ENCODE data around the gene CKB.
"Not testable (repeated sequence)": the region's sequence is repeated elsewhere in the genome, so short reads cannot be mapped to it uniquely, and the experiment has no call there.

CKB gene

DNA sequence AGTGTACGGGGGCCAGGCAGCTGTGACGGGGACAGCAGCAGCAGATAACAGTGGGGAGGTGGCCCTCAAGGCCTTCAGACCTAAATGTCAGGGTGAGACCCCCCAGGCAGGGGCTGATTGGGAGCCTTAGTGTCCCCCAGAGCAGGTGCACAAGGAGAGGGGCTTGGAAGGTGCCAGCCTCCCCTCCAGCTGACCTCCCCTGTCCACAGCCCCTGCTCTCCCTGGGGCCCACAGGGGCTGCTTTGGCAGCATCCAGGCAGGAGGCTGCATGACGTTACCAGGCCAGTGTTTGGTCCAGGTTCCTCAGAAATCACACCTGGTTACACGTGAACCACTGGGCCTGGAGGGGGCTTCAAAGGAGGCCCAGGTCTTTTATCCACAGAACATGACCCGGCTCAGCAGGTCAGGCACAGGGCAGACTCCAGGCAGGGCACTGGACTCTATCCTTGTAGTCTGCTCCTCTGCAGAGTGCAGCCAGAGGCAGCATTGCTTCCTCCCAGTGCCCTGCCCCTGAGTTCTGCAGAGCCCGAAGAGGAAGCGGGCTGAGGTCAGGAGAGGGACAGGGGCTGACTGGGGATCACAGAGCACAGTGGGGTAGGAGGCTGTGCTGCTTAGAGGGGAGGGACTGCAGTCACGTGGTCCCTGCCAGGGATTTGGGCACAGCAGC lies 3.8 kb upstream of the CKB start:
- DNase-seq (ENCODE audit: low read depth), result no peak

DNA sequence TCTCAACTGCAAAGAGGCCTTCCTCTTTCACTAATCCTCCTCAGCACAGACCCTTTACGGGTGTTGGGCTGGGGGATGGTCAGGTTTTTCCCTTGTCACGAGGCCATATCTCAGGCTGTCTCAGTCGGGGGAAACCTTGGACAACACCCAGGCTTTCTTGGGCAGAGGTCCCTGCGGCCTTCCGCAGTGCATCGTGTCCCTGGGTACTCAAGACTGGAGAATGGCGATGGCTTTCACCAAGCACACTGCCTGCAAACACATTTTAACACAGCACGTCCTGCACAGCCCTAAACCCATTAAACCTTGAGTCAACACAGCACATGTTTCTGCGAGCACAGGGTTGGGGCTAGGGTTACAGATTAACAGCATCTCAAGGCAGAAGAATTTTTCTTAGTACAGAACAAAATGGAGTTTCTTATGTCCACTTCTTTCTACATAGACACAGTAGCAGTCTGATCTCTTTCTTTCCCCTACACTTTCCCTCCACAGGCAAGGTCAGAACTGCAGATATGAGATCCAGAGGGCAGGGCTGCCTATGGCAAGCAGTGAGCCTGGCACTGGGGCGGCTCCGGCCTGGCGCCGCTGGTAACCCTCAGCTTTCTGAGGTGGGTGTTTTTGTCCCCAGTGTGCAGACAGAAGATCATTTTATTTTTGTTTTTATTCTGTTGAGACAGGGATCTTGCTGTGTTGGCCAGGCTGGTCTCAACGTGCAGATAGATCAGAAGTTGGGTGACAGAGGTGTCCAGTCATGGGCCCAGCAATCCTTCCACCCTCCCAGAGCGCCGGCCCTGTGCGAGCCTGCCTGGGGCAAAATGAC lies 3.0 kb upstream of the CKB start:
- not testable (repeated sequence) for DNase-seq (ENCODE audit: low read depth)

DNA sequence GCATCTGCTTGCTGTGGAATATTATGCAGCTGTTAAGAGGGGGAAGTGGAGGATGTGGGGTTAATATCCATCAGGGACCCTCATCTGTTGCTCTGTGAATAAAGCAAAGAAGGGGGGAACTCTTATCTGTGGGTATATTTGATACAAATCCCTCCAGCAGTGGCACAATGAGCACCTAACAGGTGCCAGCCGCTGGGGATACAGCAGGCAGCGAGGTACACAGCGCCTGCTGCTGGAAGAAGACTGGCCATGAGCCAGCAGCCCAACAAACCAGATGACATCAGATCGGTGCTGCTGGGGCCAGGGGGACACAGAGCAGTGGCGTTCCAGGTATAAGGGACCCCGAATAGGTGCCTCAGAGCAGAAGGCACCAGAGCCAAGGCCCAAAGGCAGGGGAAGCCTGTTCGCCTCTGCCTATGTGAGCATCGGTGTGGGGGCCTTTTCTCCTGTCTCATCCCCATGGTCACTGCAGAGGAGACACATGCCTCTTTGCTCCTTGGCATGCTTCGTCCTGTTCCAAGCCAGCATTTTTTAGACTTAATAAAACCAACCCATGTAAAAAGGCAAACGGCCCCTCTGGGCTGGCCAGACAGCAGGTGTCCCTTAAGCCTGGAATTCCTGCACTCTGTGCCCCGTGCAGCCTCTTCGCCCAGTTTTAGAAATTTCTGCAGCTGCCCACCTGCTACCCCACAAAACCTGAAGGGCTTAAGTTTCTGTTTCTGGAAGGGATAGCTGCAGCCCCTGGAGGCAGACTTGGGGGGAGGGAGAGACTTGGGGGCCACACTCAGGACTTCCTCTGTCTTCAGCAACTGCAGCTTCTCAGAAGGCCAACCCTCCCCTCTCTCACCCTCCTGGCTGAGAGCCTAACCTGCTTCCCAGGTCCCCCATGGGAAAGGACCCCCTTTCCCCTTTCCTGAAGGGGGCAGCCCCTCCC lies 1.6 kb upstream of the CKB start:
- DNase-seq (ENCODE audit: low read depth), result no peak

DNA sequence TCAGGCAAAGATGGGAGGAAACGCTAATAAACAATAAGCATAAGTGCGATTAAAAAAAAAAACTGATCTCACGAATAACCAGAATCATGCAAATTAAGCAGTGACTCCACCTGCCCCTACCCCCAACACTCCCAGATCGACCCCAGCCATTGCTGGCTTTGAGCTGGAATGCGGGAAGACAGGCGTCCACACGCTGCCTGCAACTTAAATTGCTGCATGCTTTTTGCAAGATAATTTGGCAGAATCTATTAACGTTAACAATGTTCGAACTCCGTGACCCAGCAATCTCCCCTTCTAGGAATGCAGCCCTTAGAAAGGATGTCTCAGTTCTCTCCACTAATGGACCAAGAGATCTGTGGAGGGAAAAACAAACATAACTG lies 935 bp upstream of the CKB start:
- DNase-seq (ENCODE audit: low read depth), result no peak

DNA sequence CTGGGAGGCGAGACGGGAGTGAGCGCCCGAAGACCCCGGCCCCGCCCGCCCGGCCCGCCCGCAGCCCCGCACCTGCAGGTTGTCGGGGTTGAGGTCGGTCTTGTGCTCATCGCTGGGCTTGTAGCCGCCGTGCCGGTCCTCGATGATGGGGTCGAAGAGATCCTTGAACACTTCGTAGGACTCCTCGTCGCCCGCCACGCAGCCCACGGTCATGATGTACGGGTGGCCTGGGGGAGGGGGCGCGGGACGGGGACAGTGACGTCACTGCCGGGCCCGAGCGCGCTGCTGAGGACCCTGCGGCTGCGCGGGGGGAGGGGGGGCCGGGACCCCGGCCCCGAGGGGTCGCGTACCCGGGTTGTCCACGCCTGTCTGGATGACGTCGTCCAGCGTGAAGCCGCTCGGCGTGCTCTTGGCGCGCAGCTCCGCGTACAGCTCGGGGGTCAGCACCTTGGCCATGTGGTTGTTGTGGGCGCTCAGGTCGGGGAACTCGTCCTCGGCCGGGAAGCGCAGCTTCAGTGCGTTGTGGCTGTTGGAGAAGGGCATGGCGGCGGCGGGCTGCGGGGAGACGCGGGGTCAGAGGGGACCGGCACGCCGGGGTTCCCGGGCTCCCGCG lies 573 bp downstream of the CKB start:
- DNase-seq (ENCODE audit: low read depth), result no peak

DNA sequence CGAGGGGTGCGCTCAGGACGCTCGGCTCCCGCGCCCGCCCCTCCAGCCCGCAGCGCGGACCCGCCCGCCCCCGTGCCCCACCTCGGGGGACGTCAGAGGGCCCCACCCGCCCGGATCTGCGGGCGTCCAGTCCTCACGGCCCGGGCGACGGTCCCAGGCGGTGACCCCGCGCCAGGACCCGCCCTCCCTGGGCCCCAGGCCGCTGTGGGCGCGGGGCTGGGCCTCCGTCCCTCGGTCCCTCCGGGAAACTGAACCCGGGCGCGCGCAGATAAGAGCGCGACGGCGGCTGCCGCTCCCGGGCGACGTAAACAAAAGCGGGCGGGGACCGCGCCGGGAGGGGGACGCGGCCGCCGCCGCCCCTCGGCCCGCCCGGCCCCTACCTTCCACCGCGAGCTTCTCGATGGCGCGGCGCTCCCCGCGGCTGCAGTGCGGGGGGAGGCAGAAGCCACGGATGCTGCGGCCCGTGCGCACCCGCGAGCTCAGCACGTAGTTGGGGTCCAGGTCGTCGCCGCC lies 1.1 kb downstream of the CKB start:
- DNase-seq (ENCODE audit: low read depth), result no peak

DNA sequence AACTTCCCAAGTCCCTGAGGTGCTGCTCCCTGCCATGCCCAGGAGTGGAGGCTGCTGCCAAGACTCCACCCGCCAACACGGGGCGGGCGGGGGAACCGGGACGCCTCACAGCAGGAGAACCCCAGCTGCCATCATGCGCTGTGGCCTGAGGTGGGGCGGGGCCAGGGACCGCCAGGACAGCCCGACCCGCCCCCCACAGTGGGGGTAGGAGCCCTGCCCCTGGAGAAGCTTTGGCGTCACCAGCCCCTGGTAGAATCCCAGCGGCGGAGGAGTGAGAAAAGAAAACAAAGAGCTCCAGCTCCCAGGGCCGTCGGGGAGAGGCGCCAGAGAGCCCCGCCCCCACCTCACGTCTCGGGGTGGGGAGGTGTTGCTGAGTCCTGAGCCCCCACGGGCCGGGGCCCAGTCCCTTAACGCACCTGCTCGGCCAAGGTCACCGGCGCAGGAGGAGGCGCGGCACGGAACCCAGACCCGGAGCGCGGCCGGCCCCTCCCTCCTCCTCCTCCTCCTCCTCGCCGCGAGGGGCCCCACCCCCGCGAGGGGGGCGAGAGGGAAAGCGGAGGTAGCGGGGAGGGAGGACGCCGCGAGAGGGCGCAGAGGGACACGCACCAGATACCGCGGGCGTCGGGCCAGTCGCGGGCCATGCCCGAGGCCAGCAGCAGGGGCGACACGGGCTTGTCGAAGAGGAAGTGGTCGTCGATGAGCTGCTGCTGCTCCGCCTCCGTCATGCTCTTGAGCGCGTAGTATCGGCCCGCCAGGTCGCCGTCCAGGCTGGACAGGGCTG lies 1.8 kb downstream of the CKB start:
- DNase-seq (ENCODE audit: low read depth), result peak; percentile 46

DNA sequence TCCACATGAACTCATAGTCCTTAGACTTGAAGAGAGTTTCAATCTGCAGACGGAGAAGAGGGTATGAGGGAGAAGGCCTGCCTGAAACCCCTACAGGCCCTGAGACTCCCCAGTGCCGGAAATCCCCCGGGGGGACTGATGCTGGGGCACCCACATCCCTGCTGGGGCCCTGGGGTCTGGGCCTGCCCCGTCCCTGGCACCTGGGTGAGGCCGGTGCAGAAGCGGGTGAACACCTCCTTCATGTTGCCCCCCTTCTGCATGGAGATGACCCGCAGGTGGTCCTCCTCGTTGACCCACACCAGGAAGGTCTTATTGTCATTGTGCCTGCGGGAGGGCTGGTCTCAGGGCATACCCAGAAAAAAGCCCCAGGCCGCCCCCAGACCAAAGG lies 2.4 kb downstream of the CKB start:
- DNase-seq (ENCODE audit: low read depth), result no peak

DNA sequence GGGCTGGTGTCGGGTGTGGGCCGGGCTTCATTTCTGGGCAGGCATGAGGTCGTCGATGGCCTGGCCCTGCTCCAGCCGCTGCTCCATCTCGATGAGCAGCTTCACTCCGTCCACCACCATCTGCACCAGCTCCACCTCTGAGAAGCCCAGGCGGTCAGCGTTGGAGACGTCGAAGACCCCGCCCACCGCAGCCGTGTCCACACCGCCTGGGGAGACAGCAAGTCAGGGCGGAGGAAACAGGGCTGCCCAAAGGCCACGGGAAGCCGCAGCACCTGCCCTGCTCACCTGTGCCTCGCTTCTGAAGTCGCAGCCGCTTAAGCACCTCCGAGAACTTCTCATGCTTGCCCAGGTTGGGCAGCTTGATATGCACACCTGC lies 2.8 kb downstream of the CKB start:
- no peak for DNase-seq (ENCODE audit: low read depth)

DNA sequence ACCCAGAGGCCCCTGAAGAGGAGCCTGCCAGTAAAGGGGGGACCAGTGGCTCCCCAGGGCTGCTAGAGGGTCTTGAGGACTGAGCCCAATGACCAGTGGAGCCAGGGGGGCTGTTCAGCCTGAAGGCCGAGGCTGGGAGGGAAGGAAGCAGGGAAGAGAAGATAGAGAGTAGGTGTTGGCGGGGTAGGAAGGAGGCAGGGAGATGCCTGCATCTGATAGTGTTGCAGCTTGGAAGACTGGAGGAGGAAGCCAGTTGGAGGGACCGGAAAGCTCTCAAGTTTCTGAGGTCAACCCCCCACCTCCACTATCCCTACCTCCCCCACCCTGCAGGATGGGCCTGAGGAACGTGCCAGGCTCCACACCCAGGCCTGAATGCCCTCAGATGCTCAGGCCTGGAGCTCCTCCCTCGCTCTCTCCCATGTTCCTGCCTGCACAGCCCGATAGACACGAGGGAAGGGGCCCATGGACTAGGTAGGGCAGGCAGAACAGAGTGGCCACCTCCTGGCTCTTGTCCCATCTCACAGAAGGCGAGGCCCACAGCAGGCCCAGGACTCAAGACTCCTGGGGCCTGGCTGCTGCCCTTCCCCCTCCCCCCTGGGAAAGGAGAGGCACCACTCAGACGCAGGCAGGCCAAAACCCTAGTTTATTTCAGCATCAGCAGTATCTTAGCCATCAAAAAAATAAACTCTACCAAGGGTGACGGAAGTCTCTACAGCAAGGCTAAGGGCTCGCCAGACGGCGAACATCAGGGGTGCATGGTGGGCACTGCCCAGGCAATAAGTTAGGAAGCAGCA lies 3.4 kb downstream of the CKB start:
- DNase-seq (ENCODE audit: low read depth), result no peak

DNA sequence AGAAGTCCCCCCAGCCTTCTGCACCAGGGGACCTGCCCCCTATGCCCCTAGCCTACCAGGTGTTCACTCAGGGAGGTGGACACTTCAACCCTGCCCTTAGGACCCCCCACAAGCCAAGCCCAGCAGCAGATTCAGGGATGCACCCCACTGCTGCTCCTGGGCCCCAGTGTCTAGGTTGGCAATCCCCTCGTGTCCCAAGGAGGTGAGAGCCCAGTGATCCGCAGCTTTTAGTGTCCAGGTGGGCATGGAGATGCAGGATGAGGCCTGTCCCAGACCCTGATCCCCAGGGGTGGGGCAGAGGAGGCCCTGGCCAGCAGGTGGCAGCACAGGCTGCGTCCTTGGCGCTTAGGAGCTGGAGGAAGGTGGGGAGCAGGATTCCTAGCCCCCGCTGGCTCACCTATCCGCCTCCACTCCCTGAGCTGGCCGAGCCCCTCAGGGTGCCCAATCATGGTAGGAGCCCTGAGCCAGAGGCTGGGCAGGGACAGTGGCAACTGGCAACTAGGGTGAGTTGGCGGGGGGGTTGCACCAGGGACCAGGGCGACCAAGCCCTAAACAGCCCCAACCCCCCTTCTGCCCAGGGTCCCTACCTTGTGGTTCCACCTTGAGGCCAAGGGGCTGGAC lies 4.1 kb downstream of the CKB start:
- DNase-seq (ENCODE audit: low read depth), result peak; percentile 45

DNA sequence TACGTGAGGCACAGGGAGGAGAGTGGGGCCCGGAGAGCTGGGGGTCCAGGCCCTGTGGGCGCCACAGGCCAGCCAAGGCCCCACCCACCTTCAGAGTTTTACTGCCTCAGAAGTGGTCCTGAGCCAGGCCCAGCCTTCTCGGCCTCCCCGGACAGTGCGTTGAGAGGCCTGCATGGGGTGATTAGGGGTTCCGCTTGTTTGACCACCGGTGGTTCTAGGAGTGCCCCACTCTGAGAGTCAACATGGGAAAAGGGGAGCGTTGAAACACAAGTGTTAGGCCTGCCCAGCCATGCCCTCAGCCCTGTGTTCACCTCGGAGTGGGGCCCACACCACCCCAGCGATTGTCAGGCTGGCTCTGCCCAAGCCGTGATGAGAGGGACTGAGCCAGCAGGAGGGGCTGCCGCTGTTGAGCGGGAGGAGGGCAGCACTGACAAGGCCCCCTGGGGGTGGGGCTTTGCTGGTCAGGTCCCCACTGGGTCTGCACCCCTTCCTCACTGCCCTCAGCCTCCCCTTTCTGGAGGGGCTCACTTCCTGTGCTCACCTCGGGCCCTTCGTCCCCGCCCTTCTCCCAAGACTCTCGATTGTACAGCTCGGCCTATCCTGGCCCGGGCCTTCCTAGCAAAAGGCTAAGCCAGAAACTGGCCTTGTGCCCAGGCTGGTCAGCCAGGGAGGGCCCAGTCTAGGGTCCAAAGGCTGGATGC lies 4.8 kb downstream of the CKB start:
- no peak for DNase-seq (ENCODE audit: low read depth)

DNA sequence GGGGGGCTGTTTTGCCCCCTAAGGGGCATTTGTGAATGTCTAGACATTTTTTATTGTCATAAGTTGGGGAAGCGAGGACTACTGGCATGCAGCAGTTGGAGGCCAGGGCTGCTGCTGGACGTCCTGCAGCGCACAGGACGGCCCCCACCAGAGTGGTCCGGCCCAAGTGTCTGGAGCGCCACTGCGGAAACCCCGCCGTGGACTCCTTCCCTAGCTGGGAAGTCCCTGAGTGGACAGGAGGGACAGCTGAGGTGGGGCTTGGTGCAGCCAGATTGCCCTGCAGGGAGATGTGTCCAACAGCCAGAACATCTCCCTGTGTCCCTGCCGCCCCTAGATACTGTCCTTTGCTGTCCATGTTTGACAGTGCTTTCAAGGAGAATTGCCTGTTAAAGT lies 5.5 kb downstream of the CKB start:
- no peak for DNase-seq (ENCODE audit: low read depth)

DNA sequence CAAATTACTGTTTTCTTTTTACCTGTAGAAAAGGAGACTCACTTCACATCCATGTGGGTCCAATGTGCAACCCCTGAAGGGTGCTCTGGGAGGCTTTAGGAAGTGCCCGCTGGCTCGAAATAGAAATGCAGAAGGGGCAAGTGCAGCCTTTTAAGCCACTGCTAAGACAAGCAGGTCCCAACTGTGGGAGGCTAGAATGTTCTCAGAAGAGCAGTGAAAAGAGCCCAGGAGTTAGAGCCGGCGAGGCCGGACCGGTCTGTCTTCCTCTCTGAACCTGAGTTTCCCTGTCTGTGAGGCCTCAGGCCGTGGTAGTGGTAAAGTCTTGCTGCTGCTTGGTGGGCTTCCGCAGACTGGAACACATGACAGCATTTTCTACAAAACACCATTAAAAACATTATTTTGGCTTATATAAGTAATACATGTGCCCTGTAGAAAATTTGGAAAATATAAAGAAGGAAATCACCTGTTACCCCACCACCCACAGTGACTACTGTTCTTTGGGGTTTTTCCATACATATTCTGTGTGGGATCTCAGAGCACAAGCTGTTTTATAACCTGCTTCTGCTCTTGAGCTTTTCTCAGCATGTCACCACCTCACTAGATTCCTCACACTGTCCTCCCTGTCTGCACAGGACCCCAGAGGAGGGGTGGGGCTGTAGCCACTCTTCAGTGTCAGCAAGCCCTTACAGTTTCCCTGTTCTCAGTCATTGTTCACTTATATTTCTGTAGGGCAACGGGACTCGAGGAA lies 6.0 kb downstream of the CKB start:
- DNase-seq (ENCODE audit: low read depth), result no peak

DNA sequence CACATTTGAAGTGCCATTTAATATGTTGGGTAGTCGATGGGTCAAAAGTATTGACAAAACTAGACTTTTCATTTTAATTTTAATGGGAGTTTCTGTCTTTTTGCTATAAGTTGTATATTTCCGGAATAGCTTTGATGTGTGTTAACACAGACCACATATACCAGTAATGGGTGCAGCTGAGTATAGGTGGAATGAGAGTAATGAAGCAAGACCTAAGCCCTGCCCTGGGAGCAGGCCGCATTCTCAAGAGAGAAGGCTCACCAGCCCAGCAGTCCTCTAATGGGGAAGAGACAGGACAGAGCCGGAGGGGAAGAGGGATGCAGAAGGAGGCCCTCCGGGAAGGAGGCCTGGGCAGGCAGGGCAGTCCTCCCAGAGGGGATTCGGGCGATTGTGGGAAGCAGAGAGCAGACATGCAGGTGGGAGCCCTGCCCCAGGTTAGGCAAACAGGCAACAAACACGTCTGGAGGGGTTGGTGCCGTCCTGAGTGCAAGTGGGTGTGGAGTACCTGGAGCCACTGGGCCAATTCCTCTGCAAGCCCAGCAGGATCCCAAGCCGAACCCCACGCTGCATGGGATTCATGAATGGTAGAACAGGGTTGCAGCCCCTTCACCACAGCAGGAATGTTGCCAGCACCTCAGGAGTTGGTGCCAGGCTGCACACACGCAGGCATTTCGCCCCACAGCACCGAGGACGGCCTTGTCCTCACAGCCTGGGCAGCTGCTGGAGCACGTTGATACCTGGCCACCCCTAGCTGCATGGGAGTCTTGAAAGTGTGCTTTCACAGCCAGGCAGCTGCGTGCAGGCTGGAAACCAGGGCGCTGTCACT lies 7.8 kb downstream of the CKB start:
- DNase-seq (ENCODE audit: low read depth), result no peak

DNA sequence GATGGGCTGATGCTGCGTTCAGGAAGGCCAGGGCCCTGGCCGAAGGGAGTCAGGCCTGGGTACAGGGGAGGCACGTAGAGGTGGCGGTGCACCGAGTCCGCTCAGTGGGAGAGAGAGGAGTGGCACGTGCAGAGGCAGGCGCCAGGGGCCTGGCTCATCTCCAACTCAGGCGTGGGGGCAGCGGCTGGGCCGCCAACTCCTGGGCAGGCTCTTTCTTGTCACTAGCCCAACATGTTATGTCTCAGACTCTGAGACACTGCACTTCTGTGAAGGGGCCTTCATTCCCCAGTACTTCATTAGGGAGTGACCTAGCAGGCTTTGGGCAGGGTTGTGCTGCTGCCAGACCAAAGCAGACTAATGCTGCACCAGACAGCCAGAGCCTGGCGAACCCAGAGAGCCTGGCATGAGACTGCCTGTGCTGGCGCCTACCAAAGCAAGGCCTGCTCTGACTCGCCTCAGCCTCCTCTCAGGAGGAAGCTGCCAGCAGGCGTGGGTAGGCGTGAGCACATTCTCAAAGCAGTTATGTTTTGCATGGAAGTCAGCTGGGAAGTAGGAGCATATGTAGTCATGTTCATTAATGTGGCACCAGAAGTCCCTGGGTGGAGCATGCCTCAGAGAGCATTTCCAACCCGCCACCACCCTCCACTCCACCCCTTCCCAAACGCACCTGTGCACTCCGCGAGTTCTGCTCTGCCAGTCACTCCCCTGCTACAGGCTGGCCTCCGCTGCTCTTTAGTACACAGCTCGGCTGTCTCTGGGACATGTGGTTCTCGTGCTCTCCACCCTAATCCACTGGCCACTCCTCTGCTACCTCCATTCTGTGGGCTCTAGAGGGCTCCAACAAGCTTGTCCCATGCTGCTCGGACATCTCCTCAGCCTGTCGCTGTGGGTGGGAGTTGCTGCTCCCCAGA lies 9.7 kb downstream of the CKB start:
- DNase-seq (ENCODE audit: low read depth), result no peak

DNA sequence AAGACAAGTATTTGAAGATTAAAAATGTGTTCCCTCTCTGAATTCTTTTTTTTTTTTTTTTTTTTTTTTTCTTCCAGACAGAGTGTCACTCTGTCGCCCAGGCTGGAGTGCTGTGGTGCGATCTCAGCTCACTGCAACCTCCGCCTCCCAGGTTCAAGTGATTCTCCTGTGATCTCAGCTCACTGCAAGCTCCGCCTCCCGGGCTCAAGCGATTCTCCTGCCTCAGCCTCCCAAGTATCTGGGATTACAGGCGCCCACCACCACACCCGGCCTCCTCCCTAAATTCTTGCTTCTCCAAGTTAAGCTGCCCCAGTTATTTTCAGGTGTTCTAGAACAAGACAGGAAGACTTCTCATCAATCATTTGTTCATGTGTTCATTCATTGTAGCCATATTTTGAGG lies 10.4 kb downstream of the CKB start:
- not testable (repeated sequence) for DNase-seq (ENCODE audit: low read depth)
